ENCODE measurements around the gene SLX9.

- TF ChIP-seq CTCF (IDR thresholded peaks at IDR 0.05; ENCODE audit: insufficient read depth, low read depth, low read length) (no peak), EZH2 (IDR thresholded peaks at IDR 0.05; ENCODE audit: insufficient read depth, low read length) (no peak)
Observed at GRCh38 chr21:45001134-45002095, 61.6 kb downstream of the SLX9 start.

Data from astrocyte (in vitro differentiated cells and primary cell).